ENCODE results near the gene DIAPH2.

DNA sequence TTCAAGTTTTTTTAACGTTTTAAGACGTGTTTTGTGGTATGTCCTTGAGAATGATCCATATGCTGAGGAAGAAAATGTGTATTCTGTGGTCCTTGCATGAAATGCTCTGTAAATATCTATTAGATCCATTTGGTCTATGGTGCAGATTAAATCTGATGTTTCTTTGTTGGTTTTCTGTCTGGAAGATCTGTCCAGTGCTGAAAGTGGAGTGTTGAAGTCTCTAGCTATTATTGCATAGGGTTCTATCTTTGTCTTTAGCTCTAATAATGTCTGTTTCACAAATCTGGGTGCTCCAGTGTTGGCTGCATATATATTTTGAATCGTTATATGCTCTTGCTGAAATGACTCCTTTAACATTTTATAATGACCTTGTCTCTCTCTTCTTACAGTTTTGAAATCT, 321.5 kb downstream of the DIAPH2 start:
- TF ChIP-seq GATA2 (IDR thresholded peaks at IDR 0.05; ENCODE audit: low read depth, low read length) = no peak
- no peak for TF ChIP-seq GATA3 (IDR thresholded peaks at IDR 0.05; ENCODE audit: low read depth, low read length)

All from SH-SY5Y (cell line).